ENCODE measurements around the gene HPGDS. TPM values are rescaled to one million over a fixed set of nuclear protein-coding genes. Genes with fewer than 3 reads are reported as not detected.
A peak's percentile ranks its signal among the peaks of the same experiment; 100 is the strongest.
"Not testable (repeated sequence)": the region's sequence is repeated elsewhere in the genome, so short reads cannot be mapped to it uniquely, and the experiment has no call there.

The HPGDS gene
- total RNA-seq, result 1 to 10 TPM in 3 of 4 donors, not detected in 1; 3.2 to 8.5 (median 3.6) TPM

DNA sequence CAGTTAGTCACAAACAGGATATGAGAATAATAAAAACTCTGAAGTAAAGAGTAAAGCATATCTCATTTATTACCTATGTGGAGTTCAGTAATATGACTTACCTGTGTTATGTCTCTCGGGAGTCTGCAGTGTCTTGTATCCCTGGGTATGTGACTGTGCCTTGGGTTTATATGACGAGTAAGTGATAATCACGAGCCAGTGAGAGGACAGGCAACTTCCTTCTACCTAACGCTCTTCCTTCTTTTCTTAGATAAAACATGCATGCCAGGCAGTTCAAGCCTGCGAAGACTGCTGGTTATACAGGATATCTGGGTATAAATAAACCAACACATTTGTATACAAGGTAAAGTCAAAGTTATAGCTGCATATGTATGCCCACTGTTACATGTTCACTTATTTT, at the start of gene HPGDS:
Gene HPGDS (minus strand): TSS at position 143 of the 400 bp plus-strand sequence. CDS start 8,207 bp downstream, outside the sequence.
- intact Hi-C loops (cut with DNase I; ENCODE audit: low total_unique reads), result no loop called here
- no peaks in the 10 kb centered on the region for H3K4me1 ChIP-seq
- H3K27me3 ChIP-seq, result no peaks in the 10 kb centered on the region
- no peaks in the 10 kb centered on the region for H3K9me3 ChIP-seq
- H3K4me3 ChIP-seq, result no peak within 1 kb of the TSS
- no peaks in the 10 kb centered on the region for H3K36me3 ChIP-seq
- DNase-seq, result no peak
- TF ChIP-seq CTCF (IDR thresholded peaks at IDR 0.05) (no peak), POLR2A (IDR thresholded peaks at IDR 0.05) (no peak)
- no peak within 1 kb of the TSS for H3K27ac ChIP-seq

- H3K27ac ChIP-seq, result no peak overlapping the region
- intact Hi-C loops (cut with DNase I; ENCODE audit: low total_unique reads), result no loop called here
- peaks cover 0 to 3% of the 10 kb centered on the region in 2 donors for H3K36me3 ChIP-seq
- H3K4me1 ChIP-seq, result no peaks in the 10 kb centered on the region
- no peaks in the 10 kb centered on the region for H3K9me3 ChIP-seq
- no peak for DNase-seq
- H3K27me3 ChIP-seq, result no peaks in the 10 kb centered on the region
- H3K4me3 ChIP-seq, result no peak overlapping the region
- TF ChIP-seq CTCF (IDR thresholded peaks at IDR 0.05) (peak; percentile 23 to 26 (median 24)), POLR2A (IDR thresholded peaks at IDR 0.05) (no peak)
Observed at GRCh38 chr4:94390804-94391410, 48.3 kb upstream of the HPGDS start.

GRCh38 chr4:94389595-94390267, 47.1 kb upstream of the HPGDS start:
- TF ChIP-seq POLR2A (IDR thresholded peaks at IDR 0.05), result no peak
- TF ChIP-seq CTCF (IDR thresholded peaks at IDR 0.05), result no peak
- no peaks in the 10 kb centered on the region for H3K27me3 ChIP-seq
- no peak overlapping the region for H3K27ac ChIP-seq
- H3K9me3 ChIP-seq, result no peaks in the 10 kb centered on the region
- H3K4me1 ChIP-seq, result no peaks in the 10 kb centered on the region
- intact Hi-C loops (cut with DNase I; ENCODE audit: low total_unique reads), result no loop called here
- H3K36me3 ChIP-seq, result no peaks in the 10 kb centered on the region
- H3K4me3 ChIP-seq, result no peak overlapping the region
- DNase-seq, result no peak

- H3K4me3 ChIP-seq; H3K27ac ChIP-seq; intact Hi-C loops (cut with DNase I; ENCODE audit: low total_unique reads); H3K4me1 ChIP-seq; H3K27me3 ChIP-seq; DNase-seq; H3K36me3 ChIP-seq; H3K9me3 ChIP-seq: not testable (repeated sequence)
Observed at GRCh38 chr4:94387965-94388364, 45.3 kb upstream of the HPGDS start.

DNA sequence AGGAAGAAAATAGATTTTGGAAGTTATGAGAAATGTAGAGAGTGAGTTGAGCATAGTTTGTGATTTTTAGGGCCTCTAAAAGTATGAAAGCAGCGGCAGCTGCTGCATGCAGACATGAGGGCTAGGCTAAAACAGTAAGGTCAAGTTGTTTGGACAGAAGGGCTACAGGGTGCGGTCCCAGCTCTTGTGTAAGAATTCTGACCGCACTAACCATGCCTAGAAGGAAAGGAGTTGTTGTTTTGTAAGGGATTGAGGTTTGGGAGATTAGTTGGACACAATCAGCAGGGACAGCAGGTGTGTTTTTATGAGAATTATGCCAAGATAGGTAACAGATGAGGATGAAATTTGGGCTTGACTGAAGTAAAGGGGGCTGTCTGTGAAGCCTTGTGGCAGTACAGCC, 42.8 kb upstream of the HPGDS start:
- H3K9me3 ChIP-seq; H3K36me3 ChIP-seq; H3K27ac ChIP-seq; intact Hi-C loops (cut with DNase I; ENCODE audit: low total_unique reads); H3K4me3 ChIP-seq; DNase-seq; H3K27me3 ChIP-seq; H3K4me1 ChIP-seq: not testable (repeated sequence)

- H3K27ac ChIP-seq; H3K4me1 ChIP-seq; H3K27me3 ChIP-seq; H3K4me3 ChIP-seq; DNase-seq; intact Hi-C loops (cut with DNase I; ENCODE audit: low total_unique reads); H3K36me3 ChIP-seq; H3K9me3 ChIP-seq: not testable (repeated sequence)
Observed at GRCh38 chr4:94382891-94383290, 40.3 kb upstream of the HPGDS start.
